Fibroblast of peridontal ligament (primary cell): ENCODE measurements around the gene KCNG2.
"Not testable (repeated sequence)": the region's sequence is repeated elsewhere in the genome, so short reads cannot be mapped to it uniquely, and the experiment has no call there.

Source experiments
- DNase-seq: peaks from one replicate; pipeline ENCODE4 v3.0.0-alpha.2; 2010; ENCODE audit errors: extremely low read depth

Gene KCNG2

DNA sequence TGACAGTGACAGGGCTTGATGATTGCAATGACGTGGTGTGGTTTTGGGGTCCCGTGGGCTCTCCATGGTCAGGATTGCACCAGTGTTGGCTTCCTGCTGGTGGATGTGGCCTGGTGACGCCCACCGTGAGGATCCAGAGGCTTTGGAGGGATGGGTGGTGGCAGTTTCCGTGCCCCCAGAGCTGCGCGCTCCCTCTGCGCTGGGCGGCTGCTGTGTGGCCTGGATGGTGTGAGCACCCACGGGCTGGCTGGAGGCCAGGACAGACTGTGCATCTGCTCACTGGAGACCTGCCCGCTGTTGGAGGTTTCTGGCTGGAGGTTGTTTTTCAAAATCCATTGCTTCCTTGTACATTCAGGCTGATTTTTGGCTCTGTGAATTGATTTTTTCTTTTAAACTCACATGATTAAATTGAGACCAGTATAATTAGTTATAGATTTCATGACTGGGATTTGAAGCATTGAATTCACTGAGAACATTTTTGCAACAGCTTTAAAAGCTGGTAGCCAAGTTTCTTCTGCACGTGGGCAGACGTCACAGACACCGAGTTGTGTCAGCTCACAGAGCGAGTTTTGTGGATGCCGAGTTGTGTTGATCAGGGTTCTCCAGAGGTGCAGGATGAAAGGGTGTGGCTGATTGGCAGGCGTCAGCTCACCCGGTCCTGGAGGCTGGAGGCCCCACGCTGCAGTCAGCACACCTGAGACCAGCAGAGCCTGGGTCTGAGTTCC lies 72.7 kb downstream of the KCNG2 start:
- DNase-seq = no peak

DNA sequence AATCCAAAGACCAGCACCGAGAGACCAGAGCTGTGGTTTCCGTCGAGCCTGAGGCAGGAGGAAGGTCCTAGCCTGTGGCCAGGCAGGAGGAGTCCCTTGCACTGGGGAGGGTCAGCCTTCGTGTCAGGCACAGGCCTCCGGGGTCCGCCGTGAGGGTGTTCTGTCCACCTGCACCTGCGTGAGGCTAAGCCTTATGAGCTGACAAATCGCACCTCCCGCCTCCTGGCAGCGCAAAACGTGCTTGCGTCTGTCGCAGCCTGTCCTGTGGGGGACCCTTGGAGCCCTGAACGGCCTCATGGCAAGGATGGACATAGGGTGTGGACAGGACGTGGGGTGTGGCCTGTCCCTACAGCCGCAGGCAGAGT lies 73.3 kb downstream of the KCNG2 start:
- DNase-seq = no peak

DNA sequence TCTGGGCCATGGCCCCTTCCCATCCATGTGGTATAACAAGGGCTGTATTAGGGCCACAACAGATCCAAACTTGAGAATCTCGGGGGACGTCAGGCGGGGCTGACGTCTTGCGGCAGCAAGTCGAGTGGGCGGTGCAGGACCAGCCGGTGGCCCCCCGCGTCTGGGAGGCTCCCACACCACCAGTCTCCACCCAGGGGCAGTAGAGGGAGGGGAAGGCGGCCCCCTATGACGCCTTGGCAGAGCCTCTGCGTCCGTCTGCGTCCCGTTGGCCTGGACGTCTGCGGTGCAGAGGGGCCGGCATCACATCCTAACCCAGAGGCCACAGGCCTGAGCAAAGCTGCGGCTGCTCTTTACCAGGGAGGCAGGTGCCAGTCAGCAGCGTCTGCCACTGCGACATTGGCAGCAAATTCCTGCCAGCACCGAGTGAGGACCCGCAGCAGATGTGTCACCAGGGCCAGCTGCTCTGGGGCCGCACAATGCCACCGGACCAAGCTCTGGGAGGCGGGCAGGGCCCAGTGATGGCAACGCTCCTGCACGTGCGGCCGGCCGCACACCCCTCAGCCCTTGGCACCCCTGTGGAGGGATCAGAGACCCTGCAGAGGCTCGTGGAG lies 73.8 kb downstream of the KCNG2 start:
- DNase-seq = no peak

DNA sequence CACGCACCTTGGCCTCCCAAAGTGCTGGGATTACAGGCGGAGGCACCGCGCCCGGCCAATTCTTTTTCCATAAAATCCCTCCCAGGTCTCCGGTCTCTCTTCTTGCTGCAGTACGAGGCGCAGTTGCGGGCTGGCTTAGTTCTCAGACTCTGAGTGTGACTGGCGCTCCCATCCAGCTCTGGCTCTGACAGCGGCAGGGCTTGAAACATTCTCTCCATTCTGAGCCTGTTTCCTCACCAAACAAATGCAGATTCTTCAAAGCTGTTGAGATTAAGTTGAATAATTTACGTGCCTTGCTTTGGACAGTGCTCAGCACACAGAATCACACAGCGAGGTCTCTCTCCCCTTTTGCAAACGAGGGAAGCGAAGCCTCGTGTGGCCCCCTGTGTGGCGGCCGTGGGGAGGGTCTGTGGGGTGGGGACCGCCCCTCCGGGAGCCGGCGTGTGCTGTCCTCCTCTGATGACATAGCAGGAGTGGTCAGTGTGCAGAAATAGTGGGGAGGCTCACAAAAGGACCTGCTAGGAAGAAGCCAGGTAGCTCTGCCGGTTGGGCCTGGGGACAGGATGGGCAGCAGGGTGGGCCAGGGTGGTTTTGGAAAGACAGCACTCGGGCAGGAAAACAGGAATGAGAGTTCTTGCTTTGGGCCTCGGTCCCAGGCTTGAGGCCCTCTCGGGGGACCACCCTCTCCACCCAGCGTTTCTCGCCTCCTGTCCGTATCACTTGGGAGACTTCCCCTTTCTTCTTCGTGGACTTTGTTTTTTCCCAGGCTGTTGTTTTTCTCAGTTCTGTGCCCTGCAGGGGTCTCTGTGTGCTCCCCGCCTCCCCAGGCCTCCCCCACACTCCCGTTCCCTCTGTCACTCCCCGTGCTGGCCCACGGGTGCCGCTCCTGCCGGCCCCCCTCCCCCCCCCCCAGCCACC lies 75.0 kb downstream of the KCNG2 start:
- DNase-seq = no peak

DNA sequence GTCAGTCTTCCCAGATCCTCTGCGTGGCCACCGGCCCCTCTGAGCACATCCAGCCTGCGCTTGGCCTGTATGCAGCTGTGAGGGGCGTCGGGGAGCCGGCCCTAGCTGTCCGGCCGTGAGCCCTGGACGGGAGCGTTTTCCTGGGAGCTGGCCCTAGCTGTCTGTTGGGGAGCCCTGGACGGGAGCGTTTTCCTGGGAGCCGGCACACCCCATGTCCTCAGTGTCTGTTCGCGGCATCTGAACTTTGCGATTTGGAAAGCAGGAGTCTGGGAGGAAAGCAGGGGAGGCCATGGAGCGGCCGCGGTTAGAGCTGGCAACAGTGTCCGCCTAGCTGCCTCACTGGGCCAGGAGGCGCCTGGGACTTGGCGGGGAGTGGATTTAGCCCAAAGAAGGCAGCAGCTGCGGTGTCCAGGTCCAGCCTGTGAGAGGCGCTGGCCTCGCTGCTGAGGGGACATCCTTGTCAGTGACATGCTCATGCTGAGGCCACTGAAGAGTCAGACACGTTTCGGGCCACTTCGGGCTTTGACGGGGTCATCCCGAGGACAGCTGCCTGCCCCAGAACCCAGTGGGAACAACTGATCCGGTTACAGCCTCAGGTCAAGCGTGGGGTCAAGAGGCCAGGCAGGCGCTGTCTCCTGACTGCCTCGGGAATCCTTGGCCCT lies 75.8 kb downstream of the KCNG2 start:
- no peak for DNase-seq

DNA sequence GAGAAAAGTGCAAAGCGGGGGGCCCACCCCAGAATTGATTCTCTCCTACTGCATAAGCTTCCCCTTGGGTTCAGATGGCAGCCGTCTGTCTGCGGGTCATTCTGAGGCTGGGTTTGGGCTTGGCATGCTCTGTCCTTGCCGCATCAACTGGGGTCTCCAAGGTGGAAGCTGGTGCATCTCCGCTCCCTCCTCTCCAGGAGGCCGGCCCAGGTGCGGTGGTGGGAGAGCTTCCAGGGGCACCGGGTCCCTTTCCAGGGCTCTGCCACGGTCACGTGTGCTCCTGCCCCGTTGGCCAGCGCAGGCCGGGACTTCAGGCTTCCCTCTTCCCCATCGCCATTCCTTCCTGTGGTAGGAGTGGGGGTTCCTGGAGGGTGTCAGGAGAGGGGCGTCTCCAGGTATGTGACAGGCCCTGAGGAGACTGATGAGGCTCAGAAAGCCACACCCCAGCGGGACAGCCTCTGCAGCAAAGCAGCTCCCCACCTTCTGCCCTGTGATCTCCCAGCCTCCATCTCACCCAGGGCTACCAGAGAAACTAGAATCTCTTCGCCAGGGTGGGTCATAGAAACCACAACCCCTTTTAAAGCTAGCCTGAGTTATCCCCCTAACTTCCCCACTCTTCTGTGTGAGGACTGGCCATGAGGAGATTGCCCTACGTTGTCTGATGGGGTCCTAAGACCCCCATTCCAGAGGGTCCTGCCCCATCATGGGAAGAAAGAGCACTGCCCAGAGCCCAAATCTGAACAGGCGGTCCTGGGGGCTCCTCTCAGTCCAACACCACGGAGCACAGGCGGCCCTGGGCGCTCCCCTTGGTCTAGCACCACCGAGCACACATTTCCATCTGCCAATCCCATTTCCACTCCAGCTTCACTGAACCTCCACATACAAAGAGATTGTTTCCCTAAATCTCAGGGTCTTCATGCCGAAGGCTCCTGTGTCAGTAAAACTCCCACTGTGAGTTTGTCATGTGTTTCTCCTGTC lies 77.1 kb downstream of the KCNG2 start:
- no peak for DNase-seq

DNA sequence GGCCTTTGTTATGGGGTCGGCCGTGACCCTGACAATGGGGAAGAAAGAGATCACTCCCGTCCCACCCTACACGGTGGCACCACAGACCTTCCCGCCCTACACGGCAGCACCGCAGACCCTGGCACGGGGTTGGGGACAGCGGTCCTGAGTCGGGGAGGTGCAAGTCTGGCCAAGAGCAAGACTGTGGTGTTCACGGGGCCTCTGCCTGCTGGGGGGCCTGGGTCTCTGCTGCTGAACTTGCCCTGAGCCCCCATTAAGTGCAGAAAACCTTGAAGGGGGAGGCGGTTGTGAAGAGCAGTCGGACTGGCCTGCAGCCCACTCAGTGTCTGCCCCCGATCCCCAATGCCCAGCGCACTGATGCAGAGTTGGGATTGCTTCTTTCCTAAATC lies 77.8 kb downstream of the KCNG2 start:
- DNase-seq = no peak

DNA sequence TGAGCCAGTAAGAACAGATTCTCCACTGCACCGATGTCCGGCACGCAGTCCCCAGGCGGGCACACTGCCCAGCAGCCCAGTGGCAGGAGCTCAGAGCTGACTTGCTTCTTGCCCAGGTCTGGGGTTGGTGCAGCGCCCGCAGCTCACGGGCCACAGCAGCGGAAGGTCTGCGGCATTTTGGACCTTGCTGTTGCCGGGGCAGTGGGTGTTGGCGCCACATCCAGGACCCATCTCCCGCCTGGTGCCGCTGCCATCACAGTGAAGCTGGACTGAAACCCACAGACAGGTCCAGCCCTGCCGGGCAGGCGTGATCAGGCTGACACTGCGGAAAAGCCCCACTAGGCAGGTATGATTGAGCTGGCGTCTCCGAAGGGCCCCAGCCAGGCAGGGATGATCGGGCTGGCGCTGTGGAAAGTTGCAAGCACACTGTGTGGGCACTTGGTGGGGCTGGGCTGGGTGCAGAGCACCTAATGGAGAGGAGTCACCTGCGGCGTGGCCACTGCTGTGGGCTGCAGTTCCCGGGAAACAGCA lies 78.3 kb downstream of the KCNG2 start:
- no peak for DNase-seq

DNA sequence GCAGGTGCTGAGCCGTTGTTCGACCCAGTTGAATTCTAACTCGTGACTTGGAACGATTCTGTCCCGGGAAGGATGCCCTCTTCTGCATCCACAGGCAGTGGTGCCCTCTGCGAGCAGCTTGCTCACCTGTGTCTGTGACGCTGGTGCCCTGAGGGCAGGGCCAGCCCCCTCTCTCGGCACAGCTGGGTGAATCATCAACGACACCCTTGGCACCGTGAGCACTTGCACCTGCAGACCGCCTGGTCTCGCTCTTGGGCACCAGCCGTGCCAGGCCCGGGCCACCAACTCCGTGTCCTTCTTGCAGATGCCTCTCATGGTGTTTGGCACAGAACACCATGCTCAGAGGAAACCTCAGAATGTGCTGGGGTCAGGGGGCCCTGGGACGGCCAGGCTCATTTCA lies 78.8 kb downstream of the KCNG2 start:
- DNase-seq = no peak

DNA sequence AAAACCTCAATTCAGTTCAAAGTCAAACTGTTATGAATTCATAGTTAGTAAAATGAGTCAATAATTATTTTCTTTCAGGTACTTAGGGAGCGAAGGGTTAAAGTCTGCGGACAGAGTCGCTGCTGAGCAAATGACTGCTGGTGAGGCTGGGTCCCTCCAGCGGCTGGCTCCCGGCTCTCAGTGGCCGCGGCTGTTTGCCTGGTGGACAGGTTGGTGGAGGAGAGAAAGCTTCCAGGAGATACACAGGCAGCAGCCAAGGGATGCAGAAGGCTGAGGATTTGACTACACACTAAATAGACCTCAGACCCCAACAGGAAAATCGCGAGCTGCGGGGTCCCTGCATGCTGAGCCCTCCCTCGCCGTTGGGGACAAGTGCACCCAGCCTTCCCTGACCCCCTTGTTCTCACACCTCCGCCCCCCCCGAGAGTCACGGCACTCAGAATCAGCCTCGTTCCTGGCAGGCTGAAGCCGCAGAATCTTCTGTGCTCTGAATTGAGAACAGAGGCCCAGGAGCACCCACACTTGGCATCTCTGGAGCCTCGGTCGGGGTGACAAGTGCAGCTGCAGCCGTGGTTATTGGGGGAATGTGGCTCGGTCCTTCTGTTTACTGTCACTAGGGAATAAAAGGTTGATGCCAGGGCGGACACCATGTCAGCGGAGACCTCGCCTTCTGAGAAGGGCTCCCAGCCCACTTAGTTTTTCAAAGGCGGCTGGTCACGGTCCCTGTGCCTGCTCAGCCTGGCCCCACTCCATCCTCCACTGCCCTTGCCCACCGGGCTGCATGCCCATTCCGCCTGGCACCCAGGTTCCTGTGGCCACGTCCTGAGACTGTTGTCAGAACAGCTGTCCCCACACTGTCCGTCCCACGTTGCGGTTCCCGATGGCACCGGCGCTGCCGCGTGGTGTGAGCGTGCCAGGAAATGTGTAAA lies 79.7 kb downstream of the KCNG2 start:
- no peak for DNase-seq

DNA sequence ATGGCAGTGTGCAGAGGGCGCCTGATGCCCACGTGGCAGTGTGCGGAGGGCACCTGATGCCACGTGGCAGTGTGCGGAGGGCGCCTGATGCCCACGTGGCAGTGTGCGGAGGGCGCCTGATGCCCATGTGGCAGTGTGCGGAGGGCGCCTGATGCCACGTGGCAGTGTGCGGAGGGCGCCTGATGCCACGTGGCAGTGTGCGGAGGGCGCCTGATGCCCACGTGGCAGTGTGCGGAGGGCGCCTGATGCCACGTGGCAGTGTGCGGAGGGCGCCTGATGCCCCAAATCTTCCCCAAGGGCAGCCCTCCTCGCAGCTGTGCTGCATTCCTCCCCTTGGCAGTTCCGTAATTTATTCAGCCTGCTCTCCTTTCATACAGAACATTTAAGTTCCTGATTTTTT lies 80.5 kb downstream of the KCNG2 start:
- not testable (repeated sequence) for DNase-seq

DNA sequence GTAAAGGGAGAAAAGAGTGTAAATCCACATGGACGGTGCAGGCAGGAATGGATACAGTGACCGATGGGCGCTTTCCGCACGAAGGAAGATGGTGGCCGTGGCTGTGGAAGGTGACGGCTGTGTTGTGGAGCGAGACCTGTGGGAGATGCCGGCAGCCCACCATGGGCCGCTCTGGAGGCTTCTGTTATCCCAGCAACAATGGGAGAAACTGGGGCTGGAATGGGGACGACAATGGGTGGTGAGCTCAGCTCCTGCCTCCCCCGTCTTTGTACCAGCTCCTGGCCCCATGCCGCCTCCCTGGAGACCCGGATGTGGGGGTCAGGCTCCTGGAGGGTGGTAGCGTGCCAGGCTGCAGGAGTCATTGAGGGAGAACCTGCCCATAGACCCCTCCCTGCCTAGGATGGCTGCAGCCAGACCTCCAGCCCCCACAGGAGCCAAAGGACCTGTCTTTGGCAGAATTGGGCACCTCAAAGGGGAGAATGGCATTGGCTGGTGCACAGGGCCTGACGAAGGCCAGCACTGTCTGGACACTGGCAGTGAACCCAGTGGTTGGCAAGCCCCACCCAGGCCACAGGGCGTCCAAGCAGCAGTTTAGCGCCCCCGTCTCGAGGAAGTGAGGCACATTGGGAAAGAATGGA lies 81.1 kb downstream of the KCNG2 start:
- DNase-seq = no peak

DNA sequence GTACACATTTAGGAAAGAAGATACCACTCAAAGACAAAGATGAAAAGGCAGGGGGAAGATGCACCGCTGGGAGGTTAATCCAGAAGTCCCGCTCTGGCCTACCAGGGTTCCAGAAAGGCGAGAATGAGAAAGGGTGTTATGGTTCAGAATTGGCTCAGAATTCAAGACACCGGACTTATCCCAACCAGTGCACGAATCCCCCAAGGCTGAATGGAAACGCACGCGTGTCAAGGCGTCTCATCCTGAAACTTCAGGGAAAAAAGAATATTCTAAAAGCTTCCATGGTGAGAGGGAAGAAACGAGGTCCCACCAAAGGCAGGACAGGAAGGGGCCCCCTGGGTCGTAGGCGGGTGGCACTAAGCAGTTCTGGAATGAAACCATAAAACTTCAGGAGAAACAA lies 81.8 kb downstream of the KCNG2 start:
- no peak for DNase-seq

DNA sequence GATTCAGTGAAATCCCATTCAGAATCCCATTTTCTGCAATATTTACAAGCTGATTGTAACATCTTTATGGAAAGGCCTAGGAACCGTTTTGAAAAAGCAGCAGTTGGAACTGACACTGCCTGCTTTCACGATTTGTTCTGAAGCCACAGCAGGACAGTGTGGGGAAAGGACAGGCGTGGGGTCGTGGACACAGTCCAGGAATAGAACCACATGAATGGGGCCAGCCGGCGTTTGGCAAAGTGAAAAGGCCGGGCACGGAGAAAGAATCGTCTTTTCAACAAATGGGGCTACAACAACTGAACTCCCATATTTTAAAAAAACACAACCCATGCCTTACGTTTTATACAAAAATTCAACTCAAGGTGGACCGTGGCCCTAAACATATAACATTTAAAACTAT lies 84.0 kb downstream of the KCNG2 start:
- no peak for DNase-seq

DNA sequence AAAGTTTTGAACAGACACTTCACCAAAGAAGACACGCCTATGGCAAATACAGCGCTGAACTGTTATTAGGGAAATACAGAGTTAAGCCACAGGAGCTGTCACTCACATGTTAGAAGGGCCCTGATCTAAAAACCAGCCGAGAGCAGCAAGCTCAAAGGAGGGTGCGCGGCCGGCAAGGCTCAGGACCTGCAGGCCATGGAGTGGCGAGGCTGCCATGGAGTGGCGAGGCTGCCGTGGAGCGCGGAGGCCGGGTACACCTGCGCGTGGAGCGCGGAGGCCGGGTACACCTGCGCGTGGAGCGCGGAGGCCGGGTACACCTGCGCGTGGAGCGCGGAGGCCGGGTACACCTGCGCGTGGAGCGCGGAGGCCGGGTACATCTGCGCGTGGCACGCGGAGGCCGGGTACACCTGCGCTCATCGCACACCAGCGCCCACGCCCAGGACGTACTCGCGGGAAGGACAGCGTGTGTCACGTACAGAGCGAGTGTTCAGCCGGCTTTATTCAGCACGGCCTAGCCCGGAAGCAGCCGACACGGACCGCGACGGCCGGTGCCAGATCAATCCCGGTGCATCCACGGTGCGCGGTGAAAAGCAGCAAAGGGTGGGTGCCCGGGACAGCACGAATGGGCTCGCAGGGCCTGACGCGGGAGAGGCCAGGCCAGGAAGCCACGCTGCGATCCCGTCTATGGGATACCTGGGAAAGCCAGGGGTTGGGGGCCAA lies 84.9 kb downstream of the KCNG2 start:
- DNase-seq = no peak

DNA sequence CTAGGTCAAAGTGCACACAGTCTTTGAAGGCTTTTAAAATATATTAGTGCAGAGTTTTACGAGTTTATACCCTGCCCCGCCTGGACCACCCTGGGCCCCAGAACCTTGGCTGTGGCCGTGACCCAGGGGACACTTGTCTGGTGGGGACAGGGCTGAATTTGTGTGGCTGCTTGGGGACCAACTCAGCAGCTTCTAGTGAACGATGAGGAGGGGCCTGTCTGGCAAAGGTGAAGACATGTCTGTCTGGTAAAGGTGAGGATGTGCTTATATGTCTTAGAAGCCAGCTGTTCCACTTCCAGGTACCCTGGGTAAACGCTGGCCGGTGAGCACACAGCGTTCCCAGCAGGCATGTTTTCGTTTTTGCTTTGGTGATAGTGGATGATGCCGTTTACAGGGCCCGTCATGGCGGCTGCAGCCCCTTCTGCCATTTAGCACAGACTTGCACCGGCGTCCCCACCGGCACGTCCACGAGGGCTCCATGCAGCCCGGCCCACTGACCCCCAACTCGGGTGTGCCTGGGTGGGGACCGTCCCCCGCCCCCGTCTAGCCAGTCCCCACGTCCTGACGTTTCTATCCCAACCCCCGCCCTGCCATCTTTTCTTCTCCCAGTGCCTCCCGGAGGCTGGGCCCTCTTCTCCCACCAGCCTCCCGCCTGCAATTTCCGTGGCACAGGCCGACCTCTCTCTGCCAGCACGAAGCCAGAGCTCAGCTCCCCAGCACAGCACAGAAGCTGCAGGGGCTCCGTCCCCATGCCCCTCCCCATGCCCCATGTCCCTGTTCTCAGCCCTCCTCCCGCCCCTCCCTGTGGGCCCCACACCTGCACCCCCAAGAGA lies 85.9 kb downstream of the KCNG2 start:
- no peak for DNase-seq

DNA sequence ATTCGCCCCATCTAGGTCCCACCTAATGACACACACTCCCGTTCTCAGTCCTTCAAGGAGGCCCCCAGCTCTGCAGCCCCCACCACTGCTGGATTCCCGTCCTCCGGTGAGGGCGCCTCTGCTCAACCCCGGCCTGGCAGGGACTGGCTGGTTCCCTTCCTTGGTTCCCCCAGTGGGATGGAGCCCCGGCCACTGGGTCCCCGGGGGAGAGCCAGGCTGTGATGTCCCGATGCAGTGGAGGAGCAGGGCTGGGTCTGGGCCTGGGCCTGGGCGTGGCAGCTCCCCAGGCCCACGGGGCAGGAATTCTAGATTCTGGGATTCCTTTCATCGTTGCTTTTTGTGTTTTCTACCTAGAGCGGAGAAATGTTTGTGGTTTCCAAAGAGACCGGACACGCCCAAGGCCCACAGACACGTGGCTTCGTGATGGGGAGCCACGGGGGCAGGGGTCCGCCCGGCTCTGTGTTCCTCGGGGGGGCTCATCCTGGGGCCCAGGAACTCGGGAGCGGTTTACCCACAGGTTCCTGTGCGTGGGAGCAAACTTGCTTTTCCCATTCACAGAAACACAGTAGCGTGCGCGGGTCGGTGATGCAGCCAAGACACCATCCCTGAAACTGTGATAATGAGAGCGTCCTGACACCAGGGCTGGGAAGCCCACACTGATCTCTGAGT lies 86.7 kb downstream of the KCNG2 start:
- DNase-seq = no peak
